ENCODE measurements around the gene CKLF. TPM values are rescaled to one million over a fixed set of nuclear protein-coding genes. Genes with fewer than 3 reads are reported as not detected.

Gene CKLF
- total RNA-seq, 2 experiments from 2014 or later: 183 to 188 TPM

DNA sequence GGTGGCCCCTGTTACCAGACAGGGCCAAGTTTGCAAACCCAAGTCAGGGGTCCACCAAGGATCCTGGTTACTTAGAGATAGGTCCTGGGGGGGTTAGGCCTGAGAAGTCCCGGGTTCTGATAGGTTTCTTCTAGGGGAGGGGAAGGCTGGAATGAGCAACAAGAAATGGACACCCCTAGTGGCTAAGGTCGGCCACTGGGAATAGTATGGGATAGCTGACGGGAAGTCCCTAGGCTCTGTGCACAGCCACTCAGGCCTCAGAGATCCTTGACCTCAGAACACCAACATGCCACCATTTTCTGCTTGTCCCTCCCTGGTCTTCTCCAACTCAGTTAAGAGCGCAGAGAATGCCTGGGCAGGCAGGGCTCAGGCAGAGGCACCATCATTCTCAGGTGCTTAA lies 15.9 kb upstream of the CKLF start:
- H3K36me3 Mint-ChIP-seq (ENCODE audit: low read depth): peaks cover 22% of the 10 kb centered on the region
- H3K27ac Mint-ChIP-seq: no peak overlapping the region
- CTCF ChIA-PET: no interaction called here
- no peaks in the 10 kb centered on the region for H3K9me3 Mint-ChIP-seq
- H3K4me3 Mint-ChIP-seq: no peak overlapping the region
- no peak for DNase-seq
- peaks cover 18% of the 10 kb centered on the region for H3K4me1 Mint-ChIP-seq
- POLR2A ChIA-PET: interaction anchor here (1.0 kb wide), 2 partner anchors 13 to 14 kb away, joined by 3 read pairs; no protein-coding TSS in a partner anchor
- no peaks in the 10 kb centered on the region for H3K27me3 Mint-ChIP-seq

- Mint-ChIP-seq H3K9me3 (no peaks in the 10 kb centered on the region), H3K27ac (no peak overlapping the region), H3K4me1 (peaks cover 18% of the 10 kb centered on the region), H3K27me3 (no peaks in the 10 kb centered on the region), H3K36me3 (ENCODE audit: low read depth) (peaks cover 22% of the 10 kb centered on the region), H3K4me3 (no peak overlapping the region)
- ChIA-PET POLR2A (interaction anchor here (1.0 kb wide), 1 partner anchor 14 kb away, joined by 3 read pairs; no protein-coding TSS in a partner anchor), CTCF (interaction anchor here (0.7 kb wide), 1 partner anchor 11 kb away, joined by 3 read pairs; no protein-coding TSS in a partner anchor)
- DNase-seq: no peak
Observed at GRCh38 chr16:66537236-66537635, 15.1 kb upstream of the CKLF start.

DNA sequence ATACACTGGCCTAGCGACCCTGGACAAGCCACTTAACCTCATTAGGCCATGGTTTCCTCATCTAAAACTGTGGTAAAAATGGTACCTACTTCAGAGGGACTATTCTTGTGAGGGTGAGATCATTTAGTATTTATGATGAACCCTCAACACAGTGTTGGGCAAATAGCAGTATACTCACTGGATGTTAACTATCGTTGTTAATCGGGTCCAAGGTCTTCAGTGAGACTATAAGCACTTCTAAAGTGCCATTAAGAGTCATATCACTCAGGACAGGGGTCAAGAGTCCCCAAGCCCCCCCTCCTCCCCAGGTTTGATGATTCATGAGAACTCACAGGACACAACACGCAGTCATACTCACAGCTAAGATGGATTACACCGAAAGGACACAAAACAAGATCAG lies 13.5 kb upstream of the CKLF start:
- Mint-ChIP-seq H3K4me3 (no peak overlapping the region), H3K27me3 (no peaks in the 10 kb centered on the region), H3K36me3 (ENCODE audit: low read depth) (peaks cover 22% of the 10 kb centered on the region), H3K27ac (no peak overlapping the region), H3K9me3 (no peaks in the 10 kb centered on the region), H3K4me1 (peaks cover 18% of the 10 kb centered on the region)
- CTCF ChIA-PET: interaction anchor here (1.0 kb wide), 1 partner anchor 13 kb away, joined by 4 read pairs; no protein-coding TSS in a partner anchor
- POLR2A ChIA-PET: interaction anchor here (1.6 to 6.3 kb wide), 3 partner anchors 9 to 16 kb away, joined by 4 to 36 read pairs (median 7); partner anchors contain the start of gene CKLF
- no peak for DNase-seq

DNA sequence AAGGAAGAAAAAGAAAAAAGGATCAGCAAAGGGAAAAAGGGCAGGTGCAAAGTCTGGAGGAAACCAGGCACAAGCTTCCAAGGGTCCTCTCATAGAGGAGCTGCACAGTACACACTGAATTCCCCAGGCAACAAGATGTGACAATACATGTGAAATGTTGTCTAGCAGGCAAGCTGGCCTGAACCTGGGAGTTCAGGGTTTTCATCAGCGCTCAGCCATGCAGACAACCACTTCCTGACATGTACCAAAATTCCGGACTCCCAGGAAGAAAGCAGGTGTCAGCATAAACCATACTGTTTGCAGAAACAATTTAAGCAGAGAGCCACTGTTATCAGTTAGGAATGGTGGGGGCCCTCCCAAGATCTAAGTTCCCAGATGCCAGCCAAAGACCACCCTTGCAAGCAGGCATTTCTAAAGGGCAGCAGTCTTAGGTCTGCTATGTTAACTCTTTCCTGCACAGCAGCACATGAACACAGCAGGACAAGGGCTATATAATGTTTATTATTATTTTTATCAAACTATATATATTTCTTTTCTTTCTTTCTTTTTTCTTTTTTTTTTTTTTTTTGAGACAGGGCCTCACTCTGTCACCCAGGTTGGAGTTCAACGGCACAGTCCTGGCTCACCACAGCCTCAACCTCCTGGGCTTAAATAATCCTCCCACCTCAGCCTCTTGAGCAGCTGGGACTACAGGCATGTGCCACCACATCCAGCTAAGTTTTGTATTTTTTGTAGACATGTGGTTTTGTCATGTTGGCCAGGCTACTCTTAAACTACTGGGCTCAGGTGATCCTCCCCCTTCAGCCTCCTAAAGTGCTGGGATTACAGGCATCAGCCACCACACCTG lies 12.5 kb upstream of the CKLF start:
- ChIA-PET POLR2A (interaction anchor here (0.6 to 6.3 kb wide), 5 partner anchors 8 to 71 kb away, joined by 3 to 36 read pairs (median 4); partner anchors contain the start of gene CKLF), CTCF (interaction anchor here (0.8 to 1.0 kb wide), 3 partner anchors 14 to 96 kb away, joined by 3 to 4 read pairs (median 3); no protein-coding TSS in a partner anchor)
- Mint-ChIP-seq H3K4me3 (no peak overlapping the region), H3K4me1 (peaks cover 18% of the 10 kb centered on the region), H3K36me3 (ENCODE audit: low read depth) (peaks cover 20% of the 10 kb centered on the region), H3K27ac (peak overlapping the region; percentile 42), H3K27me3 (no peaks in the 10 kb centered on the region), H3K9me3 (no peaks in the 10 kb centered on the region)
- no peak for DNase-seq

DNA sequence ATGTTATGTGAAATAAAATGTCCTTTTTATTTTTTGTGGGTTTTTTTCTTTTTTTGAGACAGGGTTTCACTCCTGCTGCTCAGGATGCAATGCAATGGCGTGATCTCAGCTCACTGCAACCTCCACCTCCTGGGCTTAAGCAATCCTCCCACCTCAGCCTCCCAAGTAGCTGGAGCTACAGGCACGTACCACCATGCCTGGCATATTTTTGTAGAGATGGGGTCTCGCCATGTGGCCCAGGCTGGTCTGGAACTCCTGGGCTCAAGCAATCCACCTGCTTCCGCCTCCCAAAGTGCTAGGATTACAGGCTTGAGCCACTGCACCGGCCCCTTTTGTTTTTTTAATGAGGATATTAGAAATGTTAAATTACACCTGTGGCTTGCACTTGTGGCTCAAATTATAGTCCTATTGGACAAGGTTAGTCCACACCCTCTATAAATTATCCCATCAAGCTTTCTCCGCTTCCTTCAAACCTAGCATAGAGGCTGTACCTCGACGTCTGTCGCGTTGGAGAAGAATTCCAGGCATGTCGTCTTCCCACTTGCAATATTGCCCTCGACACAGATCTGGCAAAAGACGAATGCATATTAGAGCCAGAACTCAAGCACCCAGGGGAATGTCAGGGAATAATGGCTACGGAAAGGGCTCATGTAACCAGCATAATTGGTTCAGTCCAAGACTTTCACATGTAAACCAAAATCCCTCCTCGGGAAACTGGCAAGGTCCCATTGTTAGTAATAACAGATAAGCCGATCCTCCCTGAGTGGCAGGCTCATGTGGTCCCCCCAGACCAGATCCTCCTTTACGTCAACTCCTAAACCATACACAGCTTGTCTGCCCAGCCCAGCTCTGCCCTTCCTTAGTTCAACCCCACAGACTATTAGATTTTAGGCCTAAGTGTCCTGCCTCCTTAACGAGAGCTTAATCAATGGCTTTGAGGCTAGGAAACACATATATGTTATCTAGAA lies 10.7 kb upstream of the CKLF start:
- POLR2A ChIA-PET: interaction anchor here (1.1 to 6.3 kb wide), 2 partner anchors 11 to 21 kb away, joined by 3 to 36 read pairs; partner anchors contain the start of gene CKLF
- Mint-ChIP-seq H3K27me3 (no peaks in the 10 kb centered on the region), H3K4me1 (peaks cover 18% of the 10 kb centered on the region), H3K4me3 (no peak overlapping the region), H3K36me3 (ENCODE audit: low read depth) (peaks cover 18% of the 10 kb centered on the region), H3K9me3 (no peaks in the 10 kb centered on the region), H3K27ac (no peak overlapping the region)
- DNase-seq: no peak
- CTCF ChIA-PET: interaction anchor here (0.8 to 1.5 kb wide), 2 partner anchors 11 to 18 kb away, joined by 3 read pairs; partner anchors contain the start of gene CKLF

- no peaks in the 10 kb centered on the region for H3K9me3 Mint-ChIP-seq
- ChIA-PET POLR2A (interaction anchor here (1.1 to 6.3 kb wide), 2 partner anchors 10 to 21 kb away, joined by 3 to 36 read pairs; partner anchors contain the start of gene CKLF), CTCF (interaction anchor here (0.8 to 1.5 kb wide), 2 partner anchors 10 to 19 kb away, joined by 3 read pairs; partner anchors contain the start of gene CKLF)
- no peaks in the 10 kb centered on the region for H3K27me3 Mint-ChIP-seq
- H3K4me3 Mint-ChIP-seq: no peak overlapping the region
- peaks cover 15% of the 10 kb centered on the region for H3K36me3 Mint-ChIP-seq (ENCODE audit: low read depth)
- H3K27ac Mint-ChIP-seq: no peak overlapping the region
- DNase-seq: no peak
- peaks cover 21% of the 10 kb centered on the region for H3K4me1 Mint-ChIP-seq
Observed at GRCh38 chr16:66542396-66542795, 10.0 kb upstream of the CKLF start.

GRCh38 chr16:66543541-66543940 lies 8.8 kb upstream of the CKLF start:
- Mint-ChIP-seq H3K9me3 (no peaks in the 10 kb centered on the region), H3K27me3 (no peaks in the 10 kb centered on the region), H3K36me3 (ENCODE audit: low read depth) (peaks cover 7% of the 10 kb centered on the region), H3K4me3 (no peak overlapping the region), H3K27ac (no peak overlapping the region), H3K4me1 (peaks cover 28% of the 10 kb centered on the region)
- CTCF ChIA-PET: interaction anchor here (0.8 to 1.5 kb wide), 4 partner anchors 8 to 19 kb away, joined by 3 read pairs; no protein-coding TSS in a partner anchor
- peak; percentile 9 for DNase-seq
- POLR2A ChIA-PET: interaction anchor here (0.7 to 6.3 kb wide), 3 partner anchors 9 to 21 kb away, joined by 3 to 36 read pairs (median 4); partner anchors contain the start of gene CKLF

DNA sequence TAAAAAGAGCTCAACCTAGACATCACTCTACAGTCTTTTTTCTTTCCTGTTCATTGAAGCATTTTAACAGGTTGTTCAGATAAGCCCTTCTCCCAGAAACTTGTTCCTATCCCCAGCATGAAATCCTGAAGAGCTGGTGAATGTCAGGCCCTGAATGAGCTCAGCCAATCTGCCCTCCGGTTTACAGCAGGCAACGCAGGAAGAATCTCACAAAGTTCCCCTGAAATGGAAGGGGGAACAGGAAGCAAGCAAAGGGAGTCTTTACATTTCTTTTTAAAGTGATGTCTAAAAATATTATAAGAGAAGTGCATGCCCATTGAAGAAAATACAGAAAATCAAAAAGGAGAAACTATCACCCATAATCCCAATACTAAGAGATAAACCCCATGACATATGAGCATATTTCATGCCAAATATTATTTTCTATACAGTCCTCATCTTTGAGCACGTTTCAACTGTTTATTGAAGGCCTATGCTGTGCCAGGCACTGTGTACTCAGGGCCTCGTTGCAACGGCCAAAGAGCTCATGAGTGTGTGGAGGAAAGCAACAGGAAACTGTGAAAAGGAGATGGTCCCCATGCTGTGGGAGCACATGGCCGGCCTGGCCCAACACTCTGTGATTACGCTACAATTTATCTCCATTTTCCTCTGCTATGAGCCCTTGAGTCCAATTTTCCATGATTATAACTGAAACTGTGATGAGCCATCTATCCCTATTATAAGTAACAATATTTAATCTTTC lies 8.2 kb upstream of the CKLF start:
- H3K36me3 Mint-ChIP-seq (ENCODE audit: low read depth): peaks cover 3% of the 10 kb centered on the region
- H3K4me3 Mint-ChIP-seq: no peak overlapping the region
- peak; percentile 1 for DNase-seq
- H3K4me1 Mint-ChIP-seq: peaks cover 31% of the 10 kb centered on the region
- CTCF ChIA-PET: interaction anchor here (0.5 to 1.5 kb wide), 4 partner anchors 11 to 65 kb away, joined by 3 read pairs; no protein-coding TSS in a partner anchor
- no peaks in the 10 kb centered on the region for H3K9me3 Mint-ChIP-seq
- POLR2A ChIA-PET: interaction anchor here (0.7 to 6.3 kb wide), 3 partner anchors 8 to 22 kb away, joined by 3 to 36 read pairs (median 4); partner anchors contain the start of gene CKLF
- no peak overlapping the region for H3K27ac Mint-ChIP-seq
- no peaks in the 10 kb centered on the region for H3K27me3 Mint-ChIP-seq

GRCh38 chr16:66547101-66547989 lies 5.0 kb upstream of the CKLF start:
- CTCF ChIA-PET: interaction anchor here (1.4 to 2.6 kb wide), 3 partner anchors 24 to 141 kb away, joined by 4 to 9 read pairs (median 8); no protein-coding TSS in a partner anchor
- H3K9me3 Mint-ChIP-seq: no peaks in the 10 kb centered on the region

GRCh38 chr16:66548068-66548467 lies 4.3 kb upstream of the CKLF start:
- no peaks in the 10 kb centered on the region for H3K27me3 Mint-ChIP-seq
- peaks cover 16% of the 10 kb centered on the region for H3K36me3 Mint-ChIP-seq (ENCODE audit: low read depth)
- peaks cover 42% of the 10 kb centered on the region for H3K4me1 Mint-ChIP-seq
- H3K9me3 Mint-ChIP-seq: no peaks in the 10 kb centered on the region
- DNase-seq: no peak
- ChIA-PET POLR2A (interaction anchor here (1.0 to 9.9 kb wide), 8 partner anchors 9 to 56 kb away, joined by 3 to 286 read pairs (median 4); partner anchors contain the start of gene CMTM3), CTCF (interaction anchor here (1.0 to 2.6 kb wide), 4 partner anchors 25 to 142 kb away, joined by 4 to 9 read pairs (median 6); no protein-coding TSS in a partner anchor)
- peak overlapping the region; percentile 78 for H3K27ac Mint-ChIP-seq
- H3K4me3 Mint-ChIP-seq: no peak overlapping the region

More at GRCh38 chr16:66547101-66547989, 5.0 kb upstream of the CKLF start:
- POLR2A ChIA-PET: interaction anchor here (1.0 to 9.9 kb wide), 8 partner anchors 8 to 57 kb away, joined by 3 to 286 read pairs (median 4); partner anchors contain the start of gene CMTM3
- no peak overlapping the region for H3K4me3 Mint-ChIP-seq
- DNase-seq: peak; percentile 9
- peaks cover 9% of the 10 kb centered on the region for H3K36me3 Mint-ChIP-seq (ENCODE audit: low read depth)
- H3K27me3 Mint-ChIP-seq: no peaks in the 10 kb centered on the region
- H3K27ac Mint-ChIP-seq: no peak overlapping the region
- H3K4me1 Mint-ChIP-seq: peaks cover 39% of the 10 kb centered on the region

Data from activated CD4-positive, alpha-beta memory T cell treated with anti-CD3 and anti-CD28 coated beads, Interleukin-2, amount 10 ng/mL, durations not matched to agents 7 days and 5 days (primary cell).